ENCODE measurements around the gene FAM174B.
"Not testable (repeated sequence)": the region's sequence is repeated elsewhere in the genome, so short reads cannot be mapped to it uniquely, and the experiment has no call there.

Gene FAM174B

GRCh38 chr15:92613841-92614240, 41.7 kb downstream of the FAM174B start:
- no peak overlapping the region for H3K27ac ChIP-seq
- no peak overlapping the region for H3K9ac ChIP-seq
- no peak for TF ChIP-seq Cebpa-rat (IDR thresholded peaks at IDR 0.05)
- no peaks in the 10 kb centered on the region for H3K9me3 ChIP-seq
- H3K4me1 ChIP-seq: no peaks in the 10 kb centered on the region
- no peaks in the 10 kb centered on the region for H3K36me3 ChIP-seq
- H4K20me1 ChIP-seq: no peaks in the 10 kb centered on the region
- H3K27me3 ChIP-seq: no peaks in the 10 kb centered on the region
- no peak overlapping the region for H3K4me3 ChIP-seq
- no peak overlapping the region for H3K4me2 ChIP-seq

GRCh38 chr15:92612891-92613290, 42.7 kb downstream of the FAM174B start:
- H3K27ac ChIP-seq: no peak overlapping the region

GRCh38 chr15:92611995-92612745, 43.4 kb downstream of the FAM174B start:
- no peaks in the 10 kb centered on the region for H3K36me3 ChIP-seq
- H3K9ac ChIP-seq: no peak overlapping the region
- H3K27ac ChIP-seq: no peak overlapping the region
- H3K9me3 ChIP-seq: no peaks in the 10 kb centered on the region
- TF ChIP-seq Cebpa-rat (IDR thresholded peaks at IDR 0.05): no peak
- no peaks in the 10 kb centered on the region for H4K20me1 ChIP-seq
- no peak overlapping the region for H3K4me3 ChIP-seq
- H3K4me1 ChIP-seq: no peaks in the 10 kb centered on the region
- H3K27me3 ChIP-seq: no peaks in the 10 kb centered on the region
- no peak overlapping the region for H3K4me2 ChIP-seq

More at GRCh38 chr15:92612891-92613290, 42.7 kb downstream of the FAM174B start:
- no peak for TF ChIP-seq Cebpa-rat (IDR thresholded peaks at IDR 0.05)
- Histone ChIP-seq H3K27me3 (no peaks in the 10 kb centered on the region), H3K4me3 (no peak overlapping the region), H3K4me1 (no peaks in the 10 kb centered on the region), H3K9me3 (no peaks in the 10 kb centered on the region), H3K9ac (no peak overlapping the region), H3K4me2 (no peak overlapping the region), H3K36me3 (no peaks in the 10 kb centered on the region), H4K20me1 (no peaks in the 10 kb centered on the region)

GRCh38 chr15:92611150-92611549, 44.4 kb downstream of the FAM174B start:
- TF ChIP-seq Cebpa-rat (IDR thresholded peaks at IDR 0.05): no peak
- H3K4me2 ChIP-seq: no peak overlapping the region
- no peak overlapping the region for H3K27ac ChIP-seq
- peaks cover 7% of the 10 kb centered on the region for H3K9me3 ChIP-seq
- H3K36me3 ChIP-seq: no peaks in the 10 kb centered on the region
- no peak overlapping the region for H3K9ac ChIP-seq
- H3K4me1 ChIP-seq: no peaks in the 10 kb centered on the region
- H4K20me1 ChIP-seq: no peaks in the 10 kb centered on the region
- no peaks in the 10 kb centered on the region for H3K27me3 ChIP-seq
- H3K4me3 ChIP-seq: no peak overlapping the region

- Histone ChIP-seq H3K27me3 (no peaks in the 10 kb centered on the region), H3K27ac (no peak overlapping the region), H3K9me3 (peaks cover 15% of the 10 kb centered on the region), H4K20me1 (no peaks in the 10 kb centered on the region), H3K36me3 (no peaks in the 10 kb centered on the region), H3K4me1 (no peaks in the 10 kb centered on the region), H3K4me3 (no peak overlapping the region), H3K4me2 (no peak overlapping the region), H3K9ac (no peak overlapping the region)
- no peak for TF ChIP-seq Cebpa-rat (IDR thresholded peaks at IDR 0.05)
Observed at GRCh38 chr15:92610101-92610520, 45.5 kb downstream of the FAM174B start.

GRCh38 chr15:92608866-92609700, 46.5 kb downstream of the FAM174B start:
- Histone ChIP-seq H3K9ac (no peak overlapping the region), H4K20me1 (no peaks in the 10 kb centered on the region), H3K36me3 (no peaks in the 10 kb centered on the region), H3K9me3 (peaks cover 19% of the 10 kb centered on the region), H3K4me3 (no peak overlapping the region), H3K4me2 (no peak overlapping the region), H3K4me1 (no peaks in the 10 kb centered on the region), H3K27me3 (no peaks in the 10 kb centered on the region), H3K27ac (no peak overlapping the region)
- TF ChIP-seq Cebpa-rat (IDR thresholded peaks at IDR 0.05): no peak

GRCh38 chr15:92606836-92607150, 48.8 kb downstream of the FAM174B start:
- H3K9ac ChIP-seq, H3K36me3 ChIP-seq, H3K4me2 ChIP-seq, H3K4me3 ChIP-seq, H3K27me3 ChIP-seq, H4K20me1 ChIP-seq, H3K27ac ChIP-seq, H3K4me1 ChIP-seq: not testable (repeated sequence)
- H3K9me3 ChIP-seq: peaks cover 19% of the 10 kb centered on the region

GRCh38 chr15:92606126-92606835, 49.3 kb downstream of the FAM174B start:
- Histone ChIP-seq H3K9me3 (peaks cover 19% of the 10 kb centered on the region), H3K4me1 (no peaks in the 10 kb centered on the region), H3K9ac (no peak overlapping the region), H3K27me3 (no peaks in the 10 kb centered on the region), H3K4me2 (no peak overlapping the region), H3K4me3 (no peak overlapping the region), H4K20me1 (no peaks in the 10 kb centered on the region), H3K36me3 (no peaks in the 10 kb centered on the region), H3K27ac (no peak overlapping the region)
- TF ChIP-seq Cebpa-rat (IDR thresholded peaks at IDR 0.05): no peak

GRCh38 chr15:92605225-92605944, 50.2 kb downstream of the FAM174B start:
- H3K4me3 ChIP-seq: no peak overlapping the region

More at GRCh38 chr15:92605225-92605944, 50.2 kb downstream of the FAM174B start:
- Histone ChIP-seq H3K9ac (no peak overlapping the region), H3K27me3 (no peaks in the 10 kb centered on the region), H3K27ac (no peak overlapping the region), H3K4me2 (no peak overlapping the region), H3K9me3 (peaks cover 19% of the 10 kb centered on the region), H3K4me1 (no peaks in the 10 kb centered on the region), H3K36me3 (no peaks in the 10 kb centered on the region), H4K20me1 (no peaks in the 10 kb centered on the region)
- no peak for TF ChIP-seq Cebpa-rat (IDR thresholded peaks at IDR 0.05)

Measured in BLaER1 (cell line).